NCI-H526 treated with DMSO at 0.1 percent for 48 hours (cell line): ENCODE data around the gene ASIC1.

Source experiments
- DNase-seq: peaks from one replicate; lab custom pipeline; 2025; lab: John Stamatoyannopoulos, UW

The ASIC1 gene

GRCh38 chr12:50041062-50041860 lies 16.1 kb upstream of the ASIC1 start:
- DNase-seq, result no peak

GRCh38 chr12:50041962-50042361 lies 15.4 kb upstream of the ASIC1 start:
- no peak for DNase-seq

GRCh38 chr12:50042693-50043092 lies 14.7 kb upstream of the ASIC1 start:
- DNase-seq, result no peak

GRCh38 chr12:50043308-50043707 lies 14.1 kb upstream of the ASIC1 start:
- DNase-seq, result no peak

GRCh38 chr12:50043854-50044253 lies 13.5 kb upstream of the ASIC1 start:
- no peak for DNase-seq

- DNase-seq, result no peak
Measured at GRCh38 chr12:50047693-50048250, 9.6 kb upstream of the ASIC1 start.

GRCh38 chr12:50049254-50050118 lies 7.9 kb upstream of the ASIC1 start:
- DNase-seq, result no peak

GRCh38 chr12:50050119-50050385 lies 7.3 kb upstream of the ASIC1 start:
- DNase-seq, result no peak

- DNase-seq, result peak; percentile 49
Measured at GRCh38 chr12:50050410-50051098, 6.8 kb upstream of the ASIC1 start.

- no peak for DNase-seq
Measured at GRCh38 chr12:50051101-50051806, 6.1 kb upstream of the ASIC1 start.

- DNase-seq, result no peak
Measured at GRCh38 chr12:50052544-50052943, 4.9 kb upstream of the ASIC1 start.

GRCh38 chr12:50052964-50053363 lies 4.4 kb upstream of the ASIC1 start:
- no peak for DNase-seq

GRCh38 chr12:50053583-50053982 lies 3.8 kb upstream of the ASIC1 start:
- DNase-seq, result no peak

GRCh38 chr12:50055831-50056638 lies 1.4 kb upstream of the ASIC1 start:
- peak; percentile 17 for DNase-seq

- no peak for DNase-seq
Measured at GRCh38 chr12:50056639-50056976, 788 bp upstream of the ASIC1 start.

GRCh38 chr12:50057896-50058670 lies 687 bp downstream of the ASIC1 start:
- DNase-seq, result no peak

- DNase-seq, result no peak
Measured at GRCh38 chr12:50058743-50059312, 1.4 kb downstream of the ASIC1 start.

- no peak for DNase-seq
Measured at GRCh38 chr12:50059440-50060119, 2.2 kb downstream of the ASIC1 start.

- DNase-seq, result no peak
Measured at GRCh38 chr12:50060120-50060468, 2.7 kb downstream of the ASIC1 start.

- DNase-seq, result no peak
Measured at GRCh38 chr12:50061171-50061570, 3.8 kb downstream of the ASIC1 start.
